DMS114 treated with DMSO at 0.1 percent for 48 hours (cell line): ENCODE results near the gene GCGR.

Source experiments
- DNase-seq: peaks from one replicate; lab custom pipeline; 2025; ENCODE audit not compliant: unreplicated experiment; lab: John Stamatoyannopoulos, UW

Gene GCGR

DNA sequence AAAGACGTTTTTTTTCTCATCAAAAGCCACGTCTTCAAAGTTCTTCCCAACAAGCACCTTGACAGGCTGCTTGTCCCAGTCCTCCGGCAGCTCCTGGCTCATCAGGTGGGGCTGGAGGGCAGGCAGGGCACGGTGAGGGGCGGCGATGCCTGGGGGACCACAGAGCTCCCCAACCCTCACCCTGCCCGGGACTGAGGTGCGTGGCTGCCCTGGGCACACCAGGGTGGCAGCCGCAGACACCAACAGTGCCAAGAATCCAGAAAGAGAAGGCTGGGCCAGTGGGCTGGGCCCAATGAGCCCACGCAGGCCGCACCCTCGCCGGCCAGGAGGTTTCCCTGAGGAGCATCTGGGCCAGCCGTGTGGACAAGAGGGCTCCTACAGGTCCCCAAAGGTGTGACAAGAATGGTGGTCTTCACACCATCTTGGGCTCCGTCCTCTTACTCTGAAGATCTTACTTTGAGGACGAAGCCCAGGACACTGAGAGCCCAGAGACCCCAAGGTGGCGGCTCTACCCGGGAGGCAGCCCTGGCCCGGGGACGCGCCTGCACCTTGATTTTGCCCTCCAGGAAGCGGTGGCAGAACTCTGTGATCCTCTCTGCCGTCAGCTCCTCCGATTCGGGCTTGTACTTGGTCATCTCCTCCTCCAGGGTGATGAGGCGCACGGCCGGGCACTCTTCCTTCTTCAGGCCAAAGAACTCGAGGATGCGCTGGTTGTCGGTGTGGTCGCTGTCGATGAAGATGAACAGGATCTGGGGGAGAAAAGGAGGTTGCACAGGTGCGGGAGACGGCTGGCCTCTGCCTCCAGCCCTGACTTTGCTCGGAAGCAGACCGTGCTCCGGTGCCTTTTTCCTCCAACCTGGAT lies 42.2 kb downstream of the GCGR start:
- no peak for DNase-seq

GRCh38 chr17:81846743-81847689 lies 43.1 kb downstream of the GCGR start:
- no peak for DNase-seq

DNA sequence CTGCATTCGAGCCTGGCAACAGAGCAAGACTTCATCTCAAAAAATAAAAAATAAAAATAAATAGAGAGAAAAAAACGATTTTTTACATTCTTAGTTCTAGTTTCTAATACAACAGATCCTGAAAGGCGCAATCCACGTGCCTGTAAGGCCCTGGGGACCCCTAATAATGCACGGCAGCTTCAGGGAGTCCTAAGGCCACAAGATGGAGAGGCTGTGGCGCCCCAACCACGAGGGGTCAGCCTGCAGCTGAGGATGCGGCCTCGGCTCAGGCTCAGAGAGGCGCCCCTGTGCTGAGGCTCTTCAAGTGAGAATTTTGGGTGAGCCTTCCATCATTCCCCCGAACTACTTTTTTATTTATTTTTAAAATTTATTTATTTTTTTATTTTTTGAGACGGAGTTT lies 45.5 kb downstream of the GCGR start:
- DNase-seq, result no peak

DNA sequence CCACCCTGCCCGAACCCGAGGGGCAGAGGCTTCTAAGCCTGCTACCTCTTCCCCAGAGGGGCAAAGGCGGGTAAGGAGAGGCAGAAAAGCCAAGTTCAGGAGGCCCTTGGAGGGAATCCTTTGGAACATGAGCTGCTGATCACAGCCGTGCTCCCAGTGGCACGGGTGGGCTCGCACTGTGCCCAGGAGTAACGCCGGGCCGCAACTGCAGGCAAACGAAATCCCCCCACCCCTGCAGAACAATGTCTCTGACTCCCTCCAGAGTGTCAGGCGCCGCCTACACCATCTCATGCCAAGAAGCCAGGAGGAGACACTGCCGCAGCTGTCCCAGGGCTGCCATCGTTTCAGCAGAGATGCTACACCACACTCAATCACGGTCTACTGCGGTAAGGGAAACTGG lies 47.5 kb downstream of the GCGR start:
- DNase-seq, result no peak

- DNase-seq, result no peak
Observed at GRCh38 chr17:81852237-81852636, 48.3 kb downstream of the GCGR start.

- DNase-seq, result no peak
Observed at GRCh38 chr17:81854974-81855774, 51.2 kb downstream of the GCGR start.

DNA sequence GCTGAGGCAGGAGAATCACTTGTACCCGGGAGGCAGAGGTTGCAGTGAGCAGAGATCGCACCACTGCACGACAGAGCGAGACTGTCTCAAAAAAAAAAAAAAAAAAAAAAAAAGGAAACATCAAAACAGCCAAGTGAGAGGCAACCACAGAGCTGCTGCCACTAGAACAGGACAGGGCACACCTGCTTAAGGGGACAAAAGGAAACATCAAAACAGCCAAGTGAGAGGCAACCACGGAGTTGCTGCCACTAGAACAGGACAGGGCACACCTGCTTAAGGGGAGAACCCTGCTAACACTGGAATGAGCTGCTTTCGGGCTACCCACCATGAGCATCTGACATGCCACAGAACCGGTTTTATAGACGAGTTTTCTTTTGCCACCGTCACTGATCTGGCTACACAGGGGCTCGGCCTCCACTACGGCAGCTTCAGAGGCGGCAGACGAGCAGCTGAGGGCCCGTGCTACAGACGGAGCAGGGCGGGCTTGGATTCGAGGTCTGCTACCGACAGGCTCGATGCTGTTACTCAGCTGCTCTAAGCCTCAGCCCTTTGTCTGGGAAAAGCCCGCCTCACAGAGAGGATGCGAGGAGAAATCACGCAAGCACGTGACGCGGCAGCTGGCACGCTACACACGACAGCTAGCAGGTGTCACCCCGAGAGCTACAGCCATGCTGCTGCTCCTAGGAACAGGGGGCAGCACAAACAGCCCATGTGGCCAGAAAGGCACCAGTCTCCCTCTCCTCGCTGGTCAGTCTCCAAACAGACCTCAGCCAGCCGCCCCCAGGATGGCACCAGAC lies 54.4 kb downstream of the GCGR start:
- DNase-seq, result no peak

GRCh38 chr17:81858967-81859905 lies 55.3 kb downstream of the GCGR start:
- DNase-seq, result no peak

DNA sequence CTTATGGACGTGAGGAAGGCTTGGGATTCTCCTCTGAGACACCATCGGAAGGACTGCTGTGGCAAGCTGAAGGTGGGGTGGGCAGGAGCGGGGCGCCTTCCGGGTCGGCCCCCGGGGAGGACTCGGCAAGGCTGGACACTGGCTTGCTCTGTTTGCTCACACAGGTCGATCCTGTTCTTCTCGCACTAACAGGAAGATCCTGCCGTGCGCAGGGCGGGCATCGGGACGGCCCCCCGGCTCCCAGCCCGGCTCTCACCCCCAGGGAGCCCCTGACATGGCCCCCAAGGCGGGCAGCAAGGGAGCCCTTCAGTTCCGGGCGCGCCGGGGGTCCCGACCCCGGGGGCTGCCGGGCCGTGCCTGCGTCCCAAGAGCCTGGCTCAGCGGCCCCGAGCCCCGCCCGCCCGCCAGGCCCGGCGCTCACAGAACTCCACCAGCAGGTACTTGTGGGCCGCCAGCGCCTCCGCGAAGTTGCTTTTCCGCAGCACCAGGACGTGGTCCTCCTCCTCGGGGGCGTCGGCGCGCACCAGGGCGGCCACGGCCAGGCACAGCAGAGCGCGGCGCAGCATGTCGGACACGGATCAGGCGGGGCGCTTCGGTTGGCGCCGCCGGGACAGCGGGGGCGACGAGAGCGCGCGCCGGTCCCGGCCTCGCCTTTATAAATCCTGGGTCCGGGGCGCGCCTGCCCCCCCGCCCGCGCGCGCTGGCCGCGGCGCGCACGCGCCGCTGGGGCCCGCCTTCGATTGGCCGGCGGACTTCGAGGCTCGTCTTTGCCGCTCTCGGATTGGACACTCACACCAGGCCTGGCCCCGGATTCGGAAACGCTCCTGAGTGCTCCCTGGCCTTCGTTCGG lies 56.2 kb downstream of the GCGR start, which contains the start of gene P4HB:
TSS of gene P4HB (minus strand) at position 630 of the 850 bp plus-strand sequence. CDS start at position 566, 64 bp downstream.
- DNase-seq, result no peak

DNA sequence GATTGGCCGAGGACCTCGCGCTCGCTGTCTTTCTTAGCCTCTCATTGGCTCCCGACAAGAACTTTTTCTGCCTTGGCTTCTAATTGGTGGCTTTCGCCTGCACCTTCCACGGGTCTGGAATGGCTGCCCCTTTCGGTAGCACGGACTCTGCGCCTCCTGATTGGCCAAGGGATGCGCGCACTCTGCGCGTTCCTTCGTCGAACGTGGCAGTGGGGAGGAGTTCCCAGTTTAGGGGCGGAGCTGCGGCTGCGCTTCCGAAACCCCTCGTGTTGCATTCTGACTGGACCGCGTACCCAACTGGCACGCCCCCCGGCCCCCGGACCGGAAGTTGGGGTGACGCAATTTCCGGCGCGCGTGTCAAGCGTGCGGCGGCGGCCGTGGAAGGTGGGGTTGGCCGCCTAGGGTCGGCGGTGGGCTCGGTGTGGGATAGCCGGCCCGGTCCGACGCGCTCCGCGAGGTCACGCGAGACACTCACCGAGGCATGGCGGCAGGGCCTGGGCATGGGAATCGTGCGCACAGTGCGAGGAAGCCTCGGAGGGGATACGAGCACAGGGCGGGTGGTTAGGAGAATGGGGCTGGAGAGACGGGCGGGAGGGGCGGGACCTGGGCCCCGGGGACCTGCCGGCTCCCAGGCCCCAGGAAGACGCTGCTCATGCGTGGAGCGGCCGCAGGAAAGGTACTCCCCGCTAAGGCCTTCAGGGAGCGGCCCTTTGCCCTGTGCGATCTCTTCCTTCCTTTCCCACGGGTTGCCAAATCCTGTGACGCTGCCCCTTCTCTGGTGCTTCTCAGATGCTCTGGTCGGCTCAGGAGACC lies 57.0 kb downstream of the GCGR start:
- DNase-seq, result peak; percentile 98

DNA sequence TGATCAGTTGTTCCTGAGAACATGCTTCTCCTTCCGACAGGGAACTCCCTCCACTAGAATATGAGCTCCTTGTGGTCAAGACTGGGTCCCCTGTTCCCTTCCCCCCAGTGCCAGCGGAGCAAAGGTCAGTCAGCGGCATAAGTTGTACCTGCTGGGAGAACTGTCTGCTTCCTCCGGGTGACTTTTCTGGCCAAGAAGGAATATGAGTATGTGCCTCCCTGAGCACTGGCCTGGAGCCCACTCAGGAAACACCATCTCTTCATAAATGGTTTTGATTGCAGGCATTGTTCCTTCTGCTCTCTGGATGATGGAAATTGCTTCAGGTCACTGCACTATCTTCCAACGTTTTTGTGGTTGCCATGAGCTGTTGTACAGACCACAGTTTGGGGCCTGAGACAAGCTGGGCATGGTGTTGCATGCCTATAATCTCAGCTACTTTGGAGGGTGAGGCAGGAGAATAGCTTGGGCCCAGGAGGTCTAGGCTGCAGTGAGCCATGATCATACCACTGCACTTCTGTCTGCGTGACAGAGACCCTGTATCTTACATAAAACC lies 59.2 kb downstream of the GCGR start:
- no peak for DNase-seq
